H1 (cell line): ENCODE results near the gene RPS13. TPM values are rescaled to one million over a fixed set of nuclear protein-coding genes. Genes with fewer than 3 reads are reported as not detected.

Experiments used
- CTCF ChIA-PET: fragments of 300-600 bp; sonication (Branson Sonifier 250); formaldehyde crosslinking; loops from one replicate; lab custom pipeline; 2021; ENCODE audit not compliant: partially characterized antibody; lab: Charles Lee
- POLR2A ChIA-PET: fragments of 300-600 bp; sonication (Branson Sonifier 250); formaldehyde crosslinking; loops from one replicate; lab custom pipeline; 2021; ENCODE audit warnings: inconsistent platforms; ENCODE audit not compliant: partially characterized antibody; lab: Charles Lee
- DNase-seq, 2 experiments: peaks; one replicate each; pipeline versions ENCODE4 v3.0.0 to v3.0.0-alpha.2; 2010 to 2022; ENCODE audit warnings: low spot score in 2 of 2, low read depth in 1 of 2, mixed read lengths in 1 of 2
- FAIRE-seq: peaks from 2 replicates; lab custom pipeline; 2011; peaks lifted over from hg19 to GRCh38; lab: Jason Lieb, UNC
- H2AFZ ChIP-seq: 2 replicates; pipeline ENCODE4 v1.8.1; 2012; ENCODE audit warnings: low read length, inconsistent platforms
- H2AK5ac ChIP-seq: 2 replicates; pipeline ENCODE4 v1.6.1; 2013; ENCODE audit warnings: low read depth, low read length
- H2BK120ac ChIP-seq: replicated peaks from 2 replicates; pipeline ENCODE3; 2013; ENCODE audit warnings: low read depth, low read length, inconsistent platforms
- H2BK12ac ChIP-seq: 2 replicates; pipeline ENCODE4 v1.6.1; 2013; ENCODE audit warnings: low read depth, low read length
- H2BK15ac ChIP-seq: 2 replicates; pipeline ENCODE4 v1.6.1; 2013; ENCODE audit warnings: low read length
- H2BK20ac ChIP-seq: 2 replicates; pipeline ENCODE4 v1.6.1; 2013; ENCODE audit warnings: low read length
- H2BK5ac ChIP-seq: 2 replicates; pipeline ENCODE4 v1.6.1; 2013; ENCODE audit warnings: low read depth, low read length
- H3K14ac ChIP-seq: 2 replicates; pipeline ENCODE4 v1.6.1; 2013; ENCODE audit warnings: inconsistent platforms; ENCODE audit not compliant: insufficient read length
- H3K18ac ChIP-seq: 2 replicates; pipeline ENCODE4 v1.6.1; 2013; ENCODE audit warnings: low read length; ENCODE audit errors: extremely low read depth
- H3K23ac ChIP-seq: 2 replicates; pipeline ENCODE4 v1.6.1; 2013; ENCODE audit warnings: inconsistent platforms; ENCODE audit not compliant: insufficient read length
- H3K23me2 ChIP-seq: 2 replicates; pipeline ENCODE4 v1.6.1; 2013; ENCODE audit warnings: low read depth, low read length
- H3K27ac ChIP-seq: 2 replicates; pipeline ENCODE4 v1.6.1; 2011; ENCODE audit warnings: low read depth, low read length, inconsistent platforms
- H3K27me3 ChIP-seq, 4 experiments: replicated peaks in 1 of 4; 1 replicate in 1 of 4; 2 replicates in 3 of 4; pipeline versions ENCODE4 v1.6.1 to v1.8.1; 2011 to 2013; ENCODE audit warnings: low read length in 3 of 4, mild to moderate bottlenecking in 3 of 4, inconsistent platforms in 2 of 4, mixed read lengths in 2 of 4, moderate library complexity in 1 of 4; ENCODE audit not compliant: control insufficient read depth in 3 of 4, insufficient read depth in 3 of 4; ENCODE audit errors: extremely low read depth in 1 of 4
- H3K36me3 ChIP-seq, 4 experiments: 2 replicates each; pipeline versions ENCODE4 v1.6.1 to v1.8.1; 2011 to 2013; ENCODE audit warnings: mild to moderate bottlenecking in 4 of 4, low read length in 3 of 4, moderate library complexity in 2 of 4, control low read depth in 1 of 4, inconsistent platforms in 1 of 4; ENCODE audit not compliant: insufficient read depth in 4 of 4, control insufficient read depth in 2 of 4
- H3K4ac ChIP-seq: replicated peaks from 2 replicates; pipeline ENCODE3; 2013; ENCODE audit warnings: low read length, low read depth, mixed read lengths, inconsistent platforms; ENCODE audit not compliant: insufficient read length
- H3K4me1 ChIP-seq, 4 experiments: replicated peaks in 1 of 4; 1 replicate in 1 of 4; 2 replicates in 3 of 4; pipeline versions ENCODE4 v1.6.1 to v1.8.1; 2011 to 2013; ENCODE audit warnings: low read length in 3 of 4, inconsistent platforms in 2 of 4, mixed read lengths in 1 of 4; ENCODE audit not compliant: insufficient read depth in 4 of 4, control insufficient read depth in 3 of 4
- H3K4me2 ChIP-seq, 2 experiments: 2 replicates each; pipeline versions ENCODE4 v1.6.1 to v1.8.1; 2011 to 2013; ENCODE audit warnings: low read depth in 2 of 2, low read length in 2 of 2, control low read depth in 1 of 2, inconsistent platforms in 1 of 2, mild to moderate bottlenecking in 1 of 2; ENCODE audit not compliant: insufficient read depth in 1 of 2
- H3K4me3 ChIP-seq, 4 experiments: fragments of 200-600, 300-600 bp in 1 of 4; sonication (generic), shearing (Covaris generic), sonication (Bioruptor Twin) in 1 of 4; 2 replicates each; pipeline versions ENCODE4 v1.5.1 to v1.8.1; 2011 to 2016; ENCODE audit warnings: low read length in 4 of 4, low read depth in 3 of 4, control low read depth in 2 of 4, inconsistent platforms in 2 of 4, mild to moderate bottlenecking in 2 of 4, mixed read lengths in 1 of 4, moderate library complexity in 1 of 4; ENCODE audit not compliant: insufficient read depth in 2 of 4; ENCODE audit errors: extremely low read depth in 1 of 4
- H3K56ac ChIP-seq: replicated peaks from 2 replicates; pipeline ENCODE3; 2013; ENCODE audit warnings: low read depth, mild to moderate bottlenecking, mixed read lengths, low read length, inconsistent platforms; ENCODE audit not compliant: insufficient read length
- H3K79me1 ChIP-seq: 2 replicates; pipeline ENCODE4 v1.6.1; 2013; ENCODE audit warnings: low read depth, low read length, control low read depth
- H3K79me2 ChIP-seq, 2 experiments: 2 replicates each; pipeline versions ENCODE4 v1.6.1 to v1.8.1; 2012 to 2013; ENCODE audit warnings: low read length in 2 of 2, mild to moderate bottlenecking in 2 of 2, inconsistent platforms in 1 of 2; ENCODE audit not compliant: insufficient read depth in 2 of 2, control insufficient read depth in 1 of 2
- H3K9ac ChIP-seq, 4 experiments: replicated peaks in 1 of 4; 1 replicate in 1 of 4; 2 replicates in 3 of 4; pipeline versions ENCODE4 v1.6.1 to v1.8.1; 2011 to 2013; ENCODE audit warnings: low read depth in 3 of 4, low read length in 3 of 4, control low read depth in 2 of 4, mild to moderate bottlenecking in 2 of 4, moderate library complexity in 2 of 4, inconsistent platforms in 1 of 4; ENCODE audit errors: extremely low read depth in 1 of 4
- H3K9me3 ChIP-seq, 2 experiments: 2 replicates each; pipeline versions ENCODE4 v1.6.1 to v1.8.1; 2012 to 2013; ENCODE audit warnings: mild to moderate bottlenecking in 2 of 2, moderate library complexity in 2 of 2, control low read depth in 1 of 2, inconsistent platforms in 1 of 2, low read depth in 1 of 2, low read length in 1 of 2, mixed read lengths in 1 of 2; ENCODE audit not compliant: insufficient read depth in 2 of 2
- H4K20me1 ChIP-seq, 2 experiments: replicated peaks in 1 of 2; 2 replicates each; pipeline versions ENCODE3 to v1.8.1; 2011 to 2013; ENCODE audit warnings: inconsistent platforms in 2 of 2, low read length in 2 of 2, mild to moderate bottlenecking in 1 of 2; ENCODE audit not compliant: insufficient read depth in 2 of 2, control insufficient read depth in 1 of 2
- H4K5ac ChIP-seq: 2 replicates; pipeline ENCODE4 v1.6.1; 2013; ENCODE audit warnings: low read length, low read depth, mixed read lengths, inconsistent platforms; ENCODE audit not compliant: insufficient read length
- H4K8ac ChIP-seq: 2 replicates; pipeline ENCODE4 v1.8.0; 2013; ENCODE audit warnings: mild to moderate bottlenecking, moderate library complexity, low read length, inconsistent platforms; ENCODE audit not compliant: insufficient read depth; ENCODE audit errors: extremely low read depth
- H4K91ac ChIP-seq: replicated peaks from 2 replicates; pipeline ENCODE3; 2013; ENCODE audit warnings: low read length, mixed read lengths, inconsistent platforms; ENCODE audit not compliant: insufficient read length
- ASH2L ChIP-seq: fragments of 200-600, 300-600 bp; sonication (generic); IDR thresholded peaks from one replicate; pipeline ENCODE4 v1.7.1; 2017; ENCODE audit warnings: low read length
- BCL11A ChIP-seq, 2 experiments: IDR thresholded peaks; one replicate each; pipeline ENCODE4 v1.6.1; 2011; ENCODE audit warnings: low read depth in 2 of 2, low read length in 2 of 2, mild to moderate bottlenecking in 2 of 2
- BRCA1 ChIP-seq: IDR thresholded peaks from 2 replicates; pipeline ENCODE4 v1.6.1; 2012; ENCODE audit warnings: low read depth, low read length, improper control_type of control experiment
- CREB1 ChIP-seq: IDR thresholded peaks from 2 replicates; pipeline ENCODE4 v1.6.1; 2012; ENCODE audit warnings: inconsistent platforms
- EGR1 ChIP-seq: IDR thresholded peaks from 2 replicates; pipeline ENCODE4 v1.6.1; 2011; ENCODE audit warnings: low read depth, low read length, borderline replicate concordance
- KDM4A ChIP-seq: IDR thresholded peaks from one replicate; pipeline ENCODE4 v1.7.1; 2012; ENCODE audit warnings: low read depth, mild to moderate bottlenecking, moderate library complexity, low read length, inconsistent platforms; ENCODE audit not compliant: severe bottlenecking
- KDM5A ChIP-seq: fragments of 200-600 bp; IDR thresholded peaks from 2 replicates; pipeline ENCODE4 v1.7.1; 2012; ENCODE audit warnings: mild to moderate bottlenecking, low read length, inconsistent platforms, mixed read lengths
- PHF8 ChIP-seq: fragments of 200-600 bp; sonication (generic); conservative IDR thresholded peaks from 2 replicates; pipeline ENCODE4 v1.7.1; 2012; ENCODE audit warnings: low read depth, mild to moderate bottlenecking, inconsistent platforms, low read length, moderate library complexity
- RFX5 ChIP-seq: IDR thresholded peaks from 2 replicates; pipeline ENCODE4 v1.6.1; 2011; ENCODE audit warnings: low read depth, low read length, improper control_type of control experiment, borderline replicate concordance
- SIRT6 ChIP-seq: IDR thresholded peaks from one replicate; pipeline ENCODE4 v1.7.1; 2012; ENCODE audit warnings: low read length, inconsistent platforms
- SP4 ChIP-seq: IDR thresholded peaks from 2 replicates; pipeline ENCODE4 v1.6.1; 2012; ENCODE audit warnings: low read length, inconsistent platforms
- SUZ12 ChIP-seq: fragments of 200-600 bp; sonication (generic); IDR thresholded peaks from 2 replicates; pipeline ENCODE4 v1.6.1; 2012; ENCODE audit warnings: mild to moderate bottlenecking, inconsistent platforms, low read length, moderate library complexity, mixed read lengths
- TAF1 ChIP-seq: IDR thresholded peaks from 2 replicates; pipeline ENCODE4 v1.6.1; 2011; ENCODE audit warnings: mild to moderate bottlenecking, low read depth, low read length
- WGBS, 2 experiments: shearing (Covaris generic) in 1 of 2; methylation state at CpG; one replicate each; pipeline versions ENCODE4 v1.1.6 to v1.1.7; 2013 to 2015; ENCODE audit warnings: low lambda C conversion rate in 2 of 2, mixed read lengths in 2 of 2, inconsistent platforms in 1 of 2, low coverage in 1 of 2, missing lambda C conversion rate in 1 of 2; ENCODE audit not compliant: insufficient replicate concordance in 2 of 2, insufficient coverage in 1 of 2, insufficient read length in 1 of 2; ENCODE audit errors: extremely low coverage in 1 of 2, missing lambda C conversion rate in 1 of 2; 5-methylcytosine and 5-hydroxymethylcytosine counted together
- polyA plus RNA-seq, 7 experiments: library from polyadenylated mRNA; depleted of rRNA in 3 of 7; stranded (reverse) in 5 of 7; unstranded in 2 of 7; fragments of >200 nt in 5 of 7; fragments of 200-250 nt in 2 of 7; gene quantifications; 1 replicate in 5 of 7; 2 replicates in 1 of 7; 4 replicates in 1 of 7; pipeline versions ENCODE4 v1.2.1 to v1.2.3, GENCODE V29; 2011 to 2013; ENCODE audit warnings: missing spikeins in 2 of 7, mixed read lengths in 2 of 7
- total RNA-seq: library from RNA; stranded (reverse); fragmentation: NEBNext Ultra II Directional; extraction: Animal tissue kit (Norgen Biotek cat#: 25700); gene quantifications from 2 replicates; pipeline ENCODE4 v1.2.1, GENCODE V29; 2021

The RPS13 gene
- total and polyA plus RNA-seq, 2 of the 8 experiments (the other 6 are each of a cell fraction or from before 2014, with no cell fraction given) = 1,336 to 2,270 TPM

DNA sequence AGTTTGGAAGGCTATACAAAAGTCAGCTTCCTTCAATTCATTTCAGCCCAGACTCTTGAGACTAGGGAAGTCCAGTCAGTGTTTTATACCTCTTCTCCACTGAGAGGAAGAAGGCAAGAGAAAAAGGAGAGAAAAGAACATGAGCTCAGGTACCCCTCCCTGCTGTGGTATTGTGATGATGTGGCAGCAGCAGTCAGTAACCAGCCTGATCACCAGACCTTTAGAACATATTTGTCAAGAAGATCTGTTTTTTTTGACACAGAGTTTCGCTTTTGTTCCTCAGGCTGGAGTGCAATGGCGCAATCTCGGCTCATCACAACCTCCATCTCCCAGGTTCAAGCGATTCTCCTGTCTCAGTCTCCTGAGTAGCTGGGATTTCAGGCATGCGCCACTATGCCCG is 21.2 kb upstream of the RPS13 start:
- Histone ChIP-seq H4K20me1 (no peaks in the 10 kb centered on the region), H3K18ac (no peak overlapping the region), H4K5ac (no peak overlapping the region), H3K23ac (no peak overlapping the region), H3K4me3 (no peak overlapping the region), H2BK120ac (no peak overlapping the region), H2BK12ac (no peak overlapping the region), H3K4ac (no peak overlapping the region), H3K79me2 (no peaks in the 10 kb centered on the region), H3K4me1 (no peaks in the 10 kb centered on the region), H3K27ac (no peak overlapping the region), H3K56ac (no peak overlapping the region), H3K9ac (no peak overlapping the region), H4K8ac (no peak overlapping the region), H3K23me2 (no peaks in the 10 kb centered on the region), H2BK20ac (no peak overlapping the region), H3K4me2 (no peak overlapping the region), H2AK5ac (no peak overlapping the region), H4K91ac (no peak overlapping the region), H2BK5ac (no peak overlapping the region), H3K14ac (no peak overlapping the region), H3K9me3 (no peaks in the 10 kb centered on the region), H2BK15ac (no peak overlapping the region), H3K36me3 (peaks cover 12 to 59% (median 43%) of the 10 kb centered on the region in 4 experiments), H3K79me1 (no peaks in the 10 kb centered on the region), H3K27me3 (no peaks in the 10 kb centered on the region), H2AFZ (no peak overlapping the region)
- ChIA-PET POLR2A (interaction anchor here (1.0 to 2.5 kb wide), 2 partner anchors 23 to 109 kb away, joined by 3 to 8 read pairs; partner anchors contain the start of gene PIK3C2A), CTCF (interaction anchor here (1.1 to 2.6 kb wide), 3 partner anchors 9 to 20 kb away, joined by 4 to 7 read pairs (median 7); no protein-coding TSS in a partner anchor)
- DNase-seq (no peak), FAIRE-seq (no peak)
- WGBS, 2 experiments = 97% methylated on average over 6 of the region's 6 CpGs; no CpG with 5 or more reads in 1 of the 2 experiments
- no peak for TF ChIP-seq ASH2L
- TF ChIP-seq BRCA1 = no peak
- no peak for TF ChIP-seq SP4
- TF ChIP-seq TAF1 = no peak
- TF ChIP-seq KDM5A = no peak
- no peak for TF ChIP-seq PHF8
- no peak for TF ChIP-seq BCL11A (IDR thresholded peaks at IDR 0.05; ENCODE audit: low read depth in 2 of 2, low read length in 2 of 2)
- no peak for TF ChIP-seq RFX5
- TF ChIP-seq KDM4A = no peak
- TF ChIP-seq SUZ12 = no peak
- no peak for TF ChIP-seq SIRT6
- no peak for TF ChIP-seq EGR1
- TF ChIP-seq CREB1 = no peak
